HS-27A (cell line): ENCODE data around the gene OR4A16.

Experiments
- DNase-seq: peaks from one replicate; pipeline ENCODE4 v3.0.0-alpha.2; 2012; ENCODE audit warnings: low read depth, missing footprints

The OR4A16 gene

GRCh38 chr11:55342901-55343300 lies at the start of gene OR4A16:
TSS of gene OR4A16 (plus strand) at chr11:55343201. CDS start at chr11:55343201, 0 bp downstream.
- no peak for DNase-seq

DNA sequence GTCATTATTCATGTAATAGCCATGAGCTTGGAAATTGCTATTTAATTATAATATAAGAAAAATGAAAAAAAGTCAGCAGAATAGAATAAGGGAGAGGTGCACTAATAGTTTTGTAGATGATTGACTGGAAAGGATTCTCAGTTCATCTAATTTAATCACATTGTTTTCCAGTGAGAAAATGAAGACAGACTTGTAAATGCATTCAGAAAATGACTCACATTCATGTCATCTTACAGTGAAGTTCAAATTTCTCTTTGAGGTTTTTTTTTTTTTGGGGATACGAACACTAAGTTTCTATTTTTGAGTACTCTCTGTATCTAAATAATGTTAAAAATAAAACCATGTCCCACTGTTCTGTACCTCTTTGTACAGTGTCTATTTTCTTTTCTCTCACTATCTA lies 18.5 kb upstream of the OR4A16 start:
- no peak for DNase-seq

DNA sequence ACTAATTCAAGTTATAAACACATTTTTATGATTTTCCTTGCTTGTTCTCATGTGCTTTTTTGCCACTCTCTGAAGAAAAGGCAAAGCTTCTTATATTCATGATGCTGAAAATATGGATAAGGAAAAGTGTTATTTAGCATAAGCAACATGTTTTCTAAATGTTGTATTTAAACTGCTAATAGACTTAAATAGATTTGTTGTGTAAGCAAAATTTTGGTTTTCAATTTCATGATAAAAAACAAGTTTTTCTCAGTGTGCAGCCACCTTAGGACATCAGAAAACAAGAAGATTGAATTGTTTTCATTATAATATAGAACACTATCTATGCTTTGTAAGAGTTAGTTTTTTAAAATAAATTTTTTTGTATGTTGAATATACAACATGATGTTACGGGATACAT lies 2.3 kb downstream of the OR4A16 start:
- DNase-seq: no peak

GRCh38 chr11:55349032-55349431 lies 6.0 kb downstream of the OR4A16 start:
- no peak for DNase-seq

GRCh38 chr11:55357560-55358184 lies 14.7 kb downstream of the OR4A16 start:
- no peak for DNase-seq

DNA sequence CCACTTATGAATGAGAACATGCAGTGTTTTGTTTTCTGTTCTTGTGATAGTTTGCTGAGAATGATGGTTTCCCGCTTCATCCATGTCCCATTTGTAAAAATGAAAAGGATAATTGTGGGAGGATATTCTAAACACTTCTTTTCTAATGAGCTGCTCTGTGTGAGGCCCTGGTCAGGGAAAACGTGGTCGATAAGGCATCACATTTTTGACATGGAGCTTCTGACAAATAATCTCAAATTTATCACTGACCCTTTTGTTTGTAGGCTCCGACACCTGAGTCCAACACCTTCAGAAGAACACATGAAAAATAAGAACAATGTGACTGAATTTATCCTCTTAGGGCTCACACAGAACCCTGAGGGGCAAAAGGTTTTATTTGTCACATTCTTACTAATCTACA lies 24.7 kb downstream of the OR4A16 start, which contains the start of gene OR4A15:
Gene OR4A15, plus strand, starts transcription at position 301 of the 400 bp plus-strand sequence. Its CDS starts 0 bp downstream, at position 301.
- DNase-seq: no peak
